Measurements from ENCODE around the gene NMNAT2.

DNA sequence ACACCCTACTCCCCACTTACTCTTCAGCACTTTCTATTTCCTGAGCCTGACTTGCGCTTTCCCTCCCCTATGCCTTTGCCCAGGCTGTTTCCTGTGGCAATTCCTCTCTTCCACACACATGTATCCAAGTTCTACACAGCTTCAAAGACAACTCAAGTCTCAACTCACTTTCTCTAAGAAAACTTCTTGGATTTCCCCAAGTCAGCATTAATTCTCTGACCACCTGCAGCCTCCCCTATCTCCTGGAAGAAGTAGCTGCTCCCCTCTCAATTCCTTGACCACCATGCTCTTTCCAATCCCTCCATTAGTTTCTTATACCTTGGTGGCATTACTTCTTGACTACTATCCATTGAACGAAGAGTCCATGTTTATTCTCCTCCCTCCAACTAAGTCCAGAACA lies 42.8 kb downstream of the NMNAT2 start:
- TF ChIP-seq, protein P1, sequence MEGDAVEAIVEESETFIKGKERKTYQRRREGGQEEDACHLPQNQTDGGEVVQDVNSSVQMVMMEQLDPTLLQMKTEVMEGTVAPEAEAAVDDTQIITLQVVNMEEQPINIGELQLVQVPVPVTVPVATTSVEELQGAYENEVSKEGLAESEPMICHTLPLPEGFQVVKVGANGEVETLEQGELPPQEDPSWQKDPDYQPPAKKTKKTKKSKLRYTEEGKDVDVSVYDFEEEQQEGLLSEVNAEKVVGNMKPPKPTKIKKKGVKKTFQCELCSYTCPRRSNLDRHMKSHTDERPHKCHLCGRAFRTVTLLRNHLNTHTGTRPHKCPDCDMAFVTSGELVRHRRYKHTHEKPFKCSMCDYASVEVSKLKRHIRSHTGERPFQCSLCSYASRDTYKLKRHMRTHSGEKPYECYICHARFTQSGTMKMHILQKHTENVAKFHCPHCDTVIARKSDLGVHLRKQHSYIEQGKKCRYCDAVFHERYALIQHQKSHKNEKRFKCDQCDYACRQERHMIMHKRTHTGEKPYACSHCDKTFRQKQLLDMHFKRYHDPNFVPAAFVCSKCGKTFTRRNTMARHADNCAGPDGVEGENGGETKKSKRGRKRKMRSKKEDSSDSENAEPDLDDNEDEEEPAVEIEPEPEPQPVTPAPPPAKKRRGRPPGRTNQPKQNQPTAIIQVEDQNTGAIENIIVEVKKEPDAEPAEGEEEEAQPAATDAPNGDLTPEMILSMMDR (IDR thresholded peaks at IDR 0.05), result no peak
- no peak for TF ChIP-seq POLR2A (IDR thresholded peaks at IDR 0.05)

Data from Peyer's patch (tissue), 4 donors.